ENCODE data around the gene TSC2.
A peak's percentile ranks its signal among the peaks of the same experiment; 100 is the strongest.

The TSC2 gene

GRCh38 chr16:2079311-2079800 is 31.6 kb downstream of the TSC2 start:
- DNase-seq (ENCODE audit: insufficient read length): no peak
- TF ChIP-seq TAF1 (IDR thresholded peaks at IDR 0.05; ENCODE audit: borderline replicate concordance, low read depth, low read length) (no peak), POLR2AphosphoS5 (IDR thresholded peaks at IDR 0.05; ENCODE audit: low read depth, low read length) (no peak), POLR2A (IDR thresholded peaks at IDR 0.05; ENCODE audit: low read depth, low read length) (no peak)
- FAIRE-seq: no peak

- DNase-seq (ENCODE audit: insufficient read length) (no peak), FAIRE-seq (no peak)
- no peak for TF ChIP-seq POLR2AphosphoS5 (IDR thresholded peaks at IDR 0.05; ENCODE audit: low read depth, low read length)
- TF ChIP-seq POLR2A (IDR thresholded peaks at IDR 0.05; ENCODE audit: low read depth, low read length): no peak
- no peak for TF ChIP-seq TAF1 (IDR thresholded peaks at IDR 0.05; ENCODE audit: borderline replicate concordance, low read depth, low read length)
Measured at GRCh38 chr16:2079991-2080390, 32.2 kb downstream of the TSC2 start.

GRCh38 chr16:2081201-2082084 is 33.7 kb downstream of the TSC2 start:
- no peak for FAIRE-seq
- TF ChIP-seq POLR2AphosphoS5 (IDR thresholded peaks at IDR 0.05; ENCODE audit: low read depth, low read length) (no peak), TAF1 (IDR thresholded peaks at IDR 0.05; ENCODE audit: borderline replicate concordance, low read depth, low read length) (no peak), POLR2A (IDR thresholded peaks at IDR 0.05; ENCODE audit: low read depth, low read length) (no peak)
- no peak for DNase-seq (ENCODE audit: insufficient read length)

GRCh38 chr16:2082171-2082982 is 34.6 kb downstream of the TSC2 start:
- no peak for FAIRE-seq
- TF ChIP-seq TAF1 (IDR thresholded peaks at IDR 0.05; ENCODE audit: borderline replicate concordance, low read depth, low read length) (no peak), POLR2A (IDR thresholded peaks at IDR 0.05; ENCODE audit: low read depth, low read length) (no peak), POLR2AphosphoS5 (IDR thresholded peaks at IDR 0.05; ENCODE audit: low read depth, low read length) (no peak)
- no peak for DNase-seq (ENCODE audit: insufficient read length)

- FAIRE-seq: no peak
Measured at GRCh38 chr16:2082983-2083364, 35.2 kb downstream of the TSC2 start.

GRCh38 chr16:2083409-2083808 is 35.6 kb downstream of the TSC2 start:
- FAIRE-seq (no peak), DNase-seq (ENCODE audit: insufficient read length) (no peak)
- TF ChIP-seq TAF1 (IDR thresholded peaks at IDR 0.05; ENCODE audit: borderline replicate concordance, low read depth, low read length) (no peak), POLR2A (IDR thresholded peaks at IDR 0.05; ENCODE audit: low read depth, low read length) (no peak)

More at GRCh38 chr16:2082983-2083364, 35.2 kb downstream of the TSC2 start:
- no peak for DNase-seq (ENCODE audit: insufficient read length)
- TF ChIP-seq TAF1 (IDR thresholded peaks at IDR 0.05; ENCODE audit: borderline replicate concordance, low read depth, low read length) (no peak), POLR2A (IDR thresholded peaks at IDR 0.05; ENCODE audit: low read depth, low read length) (no peak), POLR2AphosphoS5 (IDR thresholded peaks at IDR 0.05; ENCODE audit: low read depth, low read length) (no peak)

- TF ChIP-seq TAF1 (IDR thresholded peaks at IDR 0.05; ENCODE audit: borderline replicate concordance, low read depth, low read length) (no peak), POLR2A (IDR thresholded peaks at IDR 0.05; ENCODE audit: low read depth, low read length) (no peak), POLR2AphosphoS5 (IDR thresholded peaks at IDR 0.05; ENCODE audit: low read depth, low read length) (no peak)
- no peak for FAIRE-seq
Measured at GRCh38 chr16:2083876-2084780, 36.3 kb downstream of the TSC2 start.

GRCh38 chr16:2084895-2085625 is 37.3 kb downstream of the TSC2 start:
- TF ChIP-seq TAF1 (IDR thresholded peaks at IDR 0.05; ENCODE audit: borderline replicate concordance, low read depth, low read length) (no peak), POLR2AphosphoS5 (IDR thresholded peaks at IDR 0.05; ENCODE audit: low read depth, low read length) (no peak), POLR2A (IDR thresholded peaks at IDR 0.05; ENCODE audit: low read depth, low read length) (no peak)
- no peak for DNase-seq (ENCODE audit: insufficient read length)
- no peak for FAIRE-seq

More at GRCh38 chr16:2083876-2084780, 36.3 kb downstream of the TSC2 start:
- DNase-seq (ENCODE audit: insufficient read length): no peak

GRCh38 chr16:2085669-2086068 is 37.9 kb downstream of the TSC2 start:
- DNase-seq (ENCODE audit: insufficient read length): no peak
- no peak for TF ChIP-seq POLR2A (IDR thresholded peaks at IDR 0.05; ENCODE audit: low read depth, low read length)
- TF ChIP-seq POLR2AphosphoS5 (IDR thresholded peaks at IDR 0.05; ENCODE audit: low read depth, low read length): no peak
- TF ChIP-seq TAF1 (IDR thresholded peaks at IDR 0.05; ENCODE audit: borderline replicate concordance, low read depth, low read length): no peak
- no peak for FAIRE-seq

GRCh38 chr16:2086106-2086742 is 38.4 kb downstream of the TSC2 start:
- no peak for FAIRE-seq
- TF ChIP-seq POLR2A (IDR thresholded peaks at IDR 0.05; ENCODE audit: low read depth, low read length) (no peak), POLR2AphosphoS5 (IDR thresholded peaks at IDR 0.05; ENCODE audit: low read depth, low read length) (0 out of 2 replicates have a peak, but pooled peaks have one; percentile 5)
- DNase-seq (ENCODE audit: insufficient read length): no peak

All from GM12892 (cell line).